ENCODE results near the gene NEK11.
"Not testable (repeated sequence)": the region's sequence is repeated elsewhere in the genome, so short reads cannot be mapped to it uniquely, and the experiment has no call there.

Gene NEK11

DNA sequence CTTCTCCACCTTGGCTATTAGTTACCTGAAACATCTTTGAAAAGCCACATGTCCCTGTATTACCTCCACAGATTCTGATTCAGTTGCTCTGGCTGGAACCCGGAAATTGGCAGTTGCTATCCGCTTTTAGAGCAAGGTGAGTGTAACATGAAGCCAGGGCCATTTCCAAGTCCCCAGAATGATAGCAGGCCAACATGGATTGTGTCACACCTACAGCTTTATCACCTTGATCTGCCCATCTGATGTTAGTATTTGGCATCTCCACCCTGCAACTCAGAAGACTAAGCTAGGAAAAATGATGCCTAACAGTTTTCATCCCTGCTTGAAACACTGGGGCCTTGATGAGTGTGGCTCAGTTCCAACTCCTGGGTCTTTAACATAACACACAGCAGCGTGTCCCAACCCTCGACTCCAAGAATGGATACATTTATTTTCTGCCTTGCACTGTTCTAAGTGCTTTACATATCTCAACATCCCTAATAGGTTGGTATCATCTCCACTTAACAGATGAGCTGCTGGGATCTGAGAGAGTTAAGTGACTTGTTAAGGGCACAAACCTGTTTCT lies 333.6 kb downstream of the NEK11 start:
- DNase-seq (ENCODE audit: low spot score): no peak

DNA sequence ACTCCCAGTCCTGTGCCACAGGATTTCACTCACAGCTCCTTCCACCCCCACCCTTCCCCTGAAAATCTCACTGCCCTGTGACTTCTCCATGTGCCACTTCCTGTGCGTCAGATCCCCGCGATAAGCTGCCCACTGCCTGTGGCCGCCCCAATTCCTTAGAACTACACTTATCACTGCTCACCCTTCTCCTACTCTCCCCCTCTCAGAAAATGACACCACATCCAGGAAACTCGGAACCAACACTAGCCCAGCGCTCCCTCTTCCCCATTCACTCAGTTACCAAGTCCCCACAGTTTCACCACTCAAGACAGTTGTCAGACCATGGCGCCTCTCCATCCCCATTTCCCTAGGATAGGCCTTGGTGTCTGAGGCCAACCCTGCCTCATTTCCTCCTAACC lies 334.4 kb downstream of the NEK11 start:
- DNase-seq (ENCODE audit: low spot score): not testable (repeated sequence)

DNA sequence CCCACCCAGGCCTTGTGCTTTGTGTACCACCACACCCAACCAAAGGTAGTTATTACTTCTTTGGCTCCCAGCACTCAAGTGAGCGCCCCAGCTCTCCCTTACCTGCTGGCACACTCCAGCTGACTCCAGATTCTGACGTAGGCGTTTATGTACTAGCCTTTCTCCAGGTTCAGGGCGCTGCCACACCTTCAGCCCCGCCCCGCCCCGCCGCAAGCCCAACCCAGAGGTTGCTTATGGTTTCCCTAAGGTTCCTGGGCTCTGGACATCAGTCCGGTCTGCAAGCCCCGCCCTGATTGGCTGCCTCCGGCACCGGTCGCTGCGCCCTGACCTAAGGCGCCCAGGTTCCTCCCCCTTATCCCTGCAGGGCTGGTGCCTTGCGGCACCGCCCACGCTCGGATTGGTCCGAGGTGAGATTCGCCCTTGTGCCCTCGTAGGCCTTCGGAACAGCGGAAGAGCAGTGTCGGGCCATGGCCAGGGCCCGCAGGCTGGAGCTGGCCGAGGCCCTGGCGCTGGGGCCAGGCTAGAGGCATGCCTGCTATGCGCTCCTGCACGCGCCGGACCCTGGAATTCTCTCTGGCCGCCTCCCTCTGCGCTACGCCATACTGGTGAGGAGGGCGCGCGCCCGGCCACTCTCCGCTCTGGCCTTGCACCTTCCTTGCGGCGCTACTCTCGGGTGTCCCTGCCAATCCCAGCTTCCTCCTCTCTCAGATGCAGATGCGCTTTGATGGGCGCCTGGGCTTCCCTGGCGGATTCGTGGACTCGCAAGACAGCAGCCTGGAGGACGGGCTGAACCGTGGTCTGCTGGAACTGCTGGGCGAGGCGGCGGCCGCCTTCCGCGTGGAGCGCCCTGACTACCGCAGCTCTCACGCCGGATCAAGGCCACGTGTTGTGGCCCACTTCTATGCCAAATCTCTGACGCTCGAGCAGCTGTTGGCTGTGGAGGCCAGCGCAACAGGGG lies 335.1 kb downstream of the NEK11 start:
- DNase-seq (ENCODE audit: low spot score): no peak

DNA sequence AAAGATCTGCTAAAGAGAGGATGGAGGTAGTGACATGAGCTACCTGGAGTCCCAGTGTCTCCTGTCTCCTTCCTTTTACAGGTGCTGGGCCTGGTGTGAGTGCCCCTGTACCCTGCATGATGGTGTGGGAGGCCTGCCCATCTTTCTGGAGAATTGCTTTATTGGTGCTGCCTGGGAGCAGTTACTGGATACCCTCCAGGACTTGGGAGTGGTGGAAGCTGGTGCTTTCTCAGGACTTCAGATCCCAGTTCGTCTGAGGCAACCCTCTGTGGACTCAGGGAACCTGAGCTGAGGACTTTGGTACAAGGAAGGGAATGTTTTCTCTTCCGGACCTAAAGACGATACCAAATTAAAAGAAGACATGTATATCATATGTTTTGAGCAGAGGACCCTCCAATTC lies 336.6 kb downstream of the NEK11 start:
- DNase-seq (ENCODE audit: low spot score): no peak

DNA sequence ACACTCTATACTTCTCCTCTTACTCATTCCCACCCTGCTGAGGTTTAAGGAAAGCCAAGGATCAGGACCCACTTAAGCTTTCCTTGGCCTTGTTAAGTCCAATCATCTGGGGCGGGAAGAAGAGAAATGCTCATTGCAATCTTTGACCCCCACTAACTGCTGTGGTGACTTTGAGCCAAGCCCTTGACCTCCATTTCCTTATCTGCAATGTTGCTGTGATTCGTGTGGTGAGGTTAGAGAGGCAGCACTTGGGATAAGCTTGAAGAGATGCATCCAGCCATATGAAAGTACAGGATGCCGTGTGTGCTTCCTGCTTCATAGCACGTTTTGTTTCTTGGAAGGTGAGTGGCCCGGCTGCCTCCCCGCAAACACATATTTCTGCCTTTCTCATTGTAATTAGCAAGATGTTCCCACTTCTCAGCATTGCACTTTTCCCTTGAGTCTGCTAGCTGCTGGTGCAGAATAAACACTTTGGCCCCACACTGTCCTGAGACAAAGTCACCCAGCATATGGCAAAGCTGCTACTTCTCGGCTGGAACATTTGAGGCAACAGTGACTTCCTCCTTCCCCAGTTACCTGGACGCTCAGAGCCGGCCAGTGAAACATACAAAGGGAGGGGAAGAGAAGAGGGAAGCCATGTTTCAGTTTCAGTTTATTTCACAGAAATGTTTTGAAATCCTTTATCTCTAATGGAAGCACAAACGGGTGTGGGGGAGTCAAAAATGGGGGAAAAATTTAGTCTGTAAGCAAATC lies 344.4 kb downstream of the NEK11 start:
- DNase-seq (ENCODE audit: low spot score): no peak

DNA sequence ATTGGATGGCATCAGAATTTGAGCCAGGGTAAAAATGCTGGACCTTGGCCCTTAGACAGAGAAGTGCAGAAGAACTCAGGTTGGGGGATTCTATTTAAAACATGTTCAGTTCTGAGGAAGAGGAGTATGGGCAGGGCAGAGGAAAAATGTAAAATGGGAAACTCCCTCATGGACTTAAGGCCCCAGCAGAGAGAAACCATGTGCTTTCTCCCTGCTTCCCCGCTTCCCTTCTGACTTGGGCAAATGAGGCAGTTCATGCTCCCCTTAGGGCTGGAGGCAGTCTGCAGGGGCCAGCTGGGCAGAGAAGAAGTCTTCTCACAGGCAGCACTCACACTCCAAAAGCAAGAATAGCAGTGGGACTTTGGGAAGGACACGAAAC lies 345.0 kb downstream of the NEK11 start:
- no peak for DNase-seq (ENCODE audit: low spot score)

DNA sequence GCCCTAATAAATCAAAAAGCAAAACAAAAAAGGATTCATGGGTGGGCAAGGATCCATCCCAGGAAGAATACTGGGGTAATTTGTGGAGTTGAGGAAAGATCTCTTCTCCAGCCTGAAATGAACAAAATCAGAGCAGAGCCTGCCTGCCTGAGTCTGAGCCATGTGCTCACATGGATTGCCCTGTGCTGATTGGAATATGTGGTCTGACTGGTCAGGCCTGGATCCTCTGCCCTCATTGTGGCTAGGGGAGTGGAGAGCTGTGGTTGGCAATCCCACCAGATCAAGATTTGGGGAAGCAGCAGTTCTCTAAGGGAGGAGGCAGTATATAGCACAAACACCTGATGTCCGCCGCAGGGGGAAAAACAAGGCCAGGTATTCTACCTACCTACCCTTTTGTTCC lies 348.1 kb downstream of the NEK11 start:
- no peak for DNase-seq (ENCODE audit: low spot score)

DNA sequence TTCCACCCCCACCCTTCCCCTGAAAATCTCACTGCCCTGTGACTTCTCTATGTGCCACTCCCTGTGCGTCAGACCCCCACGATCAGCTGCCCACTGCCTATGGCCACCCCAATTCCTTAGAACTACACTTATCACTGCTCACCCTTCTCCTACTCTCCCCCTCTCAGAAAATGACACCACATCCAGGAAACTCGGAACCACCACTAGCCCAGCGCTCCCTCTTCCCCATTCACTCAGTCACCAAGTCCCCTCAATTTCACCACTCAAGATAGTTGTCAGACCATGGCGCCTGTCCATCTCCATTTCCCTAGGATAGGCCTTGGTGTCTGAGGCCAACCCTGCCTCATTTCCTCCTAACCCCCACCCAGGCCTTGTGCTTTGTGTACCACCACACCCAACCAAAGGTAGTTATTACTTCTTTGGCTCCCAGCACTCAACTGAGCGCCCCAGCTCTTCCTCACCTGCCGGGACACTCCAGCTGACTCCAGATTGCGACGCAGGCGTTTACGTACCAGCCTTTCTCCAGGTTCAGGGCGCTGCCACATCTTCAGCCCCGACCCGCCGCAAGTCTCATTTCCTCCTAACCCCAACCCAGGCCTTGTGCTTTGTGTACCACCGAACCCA lies 354.3 kb downstream of the NEK11 start:
- not testable (repeated sequence) for DNase-seq (ENCODE audit: low spot score)

DNA sequence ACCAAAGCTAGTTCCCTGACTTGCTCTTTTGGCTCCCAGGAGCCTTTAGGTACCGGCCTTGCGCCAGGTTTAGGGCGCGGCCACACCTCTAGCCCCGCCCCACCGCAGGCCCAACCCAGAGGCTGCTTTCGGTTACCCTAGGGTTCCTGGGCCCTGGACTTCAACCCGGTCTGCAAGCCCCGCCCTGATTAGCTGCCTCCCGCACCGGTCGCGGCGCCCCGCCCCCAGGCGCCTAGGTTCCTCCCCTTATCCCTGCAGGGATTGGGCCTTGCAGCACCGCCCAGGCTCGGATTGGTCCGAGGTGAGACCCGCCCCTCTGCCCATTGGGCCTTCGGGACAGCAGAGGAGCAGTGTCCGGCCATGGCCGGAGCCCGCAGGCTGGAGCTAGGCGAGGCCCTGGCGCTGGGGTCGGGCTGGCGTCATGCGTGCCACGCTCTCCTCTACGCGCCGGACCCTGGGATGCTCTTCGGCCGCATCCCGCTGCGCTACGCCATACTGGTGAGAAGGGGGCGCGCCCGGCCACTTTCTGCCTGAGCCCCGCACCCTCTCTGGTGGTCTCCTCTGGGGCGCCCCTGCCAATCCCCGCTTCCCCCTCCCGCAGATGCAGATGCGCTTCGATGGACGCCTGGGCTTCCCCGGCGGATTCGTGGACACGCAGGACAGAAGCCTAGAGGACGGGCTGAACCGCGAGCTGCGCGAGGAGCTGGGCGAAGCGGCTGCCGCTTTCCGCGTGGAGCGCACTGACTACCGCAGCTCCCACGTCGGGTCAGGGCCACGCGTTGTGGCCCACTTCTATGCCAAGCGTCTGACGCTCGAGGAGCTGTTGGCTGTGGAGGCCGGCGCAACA lies 355.0 kb downstream of the NEK11 start, which contains the start of gene NUDT16:
Gene NUDT16, plus strand, starts transcription at position 330 of the 847 bp plus-strand sequence. Its CDS starts 31 bp downstream, at position 361.
- peak; percentile 98 for DNase-seq (ENCODE audit: low spot score)

DNA sequence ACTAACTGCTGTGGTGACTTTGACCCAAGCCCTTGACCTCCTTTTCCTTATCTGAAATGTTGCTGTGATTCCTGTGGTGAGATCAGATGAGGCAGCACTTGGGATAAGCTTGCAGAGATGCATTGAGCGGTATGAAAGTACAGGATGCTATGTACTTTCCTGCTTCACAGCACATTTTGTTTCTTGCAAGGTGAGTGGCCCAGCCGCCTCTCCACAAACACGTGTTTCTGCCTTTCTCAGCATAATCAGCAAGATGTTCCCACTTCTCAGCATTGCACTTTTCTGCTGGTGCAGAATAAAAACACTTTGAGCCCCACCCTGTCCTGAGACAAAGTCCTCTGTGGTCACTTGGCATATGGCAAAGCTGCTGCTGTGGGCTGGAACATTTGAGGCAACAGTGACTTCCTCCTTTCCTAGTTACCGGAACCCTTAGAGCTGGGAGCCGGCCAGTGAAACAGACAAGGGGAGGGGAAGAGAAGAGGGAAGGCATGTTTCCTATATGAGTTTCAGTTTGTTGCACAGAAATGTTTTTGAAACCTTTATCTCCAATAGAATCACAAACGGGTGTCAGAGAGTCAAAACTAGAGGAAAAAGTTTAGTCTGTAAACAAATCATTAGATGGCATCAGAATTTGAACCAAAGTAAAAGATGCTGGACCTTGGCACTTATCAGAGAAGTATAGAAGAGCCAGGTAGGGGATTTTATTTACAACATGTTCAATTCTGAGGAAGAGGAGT lies 359.9 kb downstream of the NEK11 start:
- DNase-seq (ENCODE audit: low spot score): no peak

DNA sequence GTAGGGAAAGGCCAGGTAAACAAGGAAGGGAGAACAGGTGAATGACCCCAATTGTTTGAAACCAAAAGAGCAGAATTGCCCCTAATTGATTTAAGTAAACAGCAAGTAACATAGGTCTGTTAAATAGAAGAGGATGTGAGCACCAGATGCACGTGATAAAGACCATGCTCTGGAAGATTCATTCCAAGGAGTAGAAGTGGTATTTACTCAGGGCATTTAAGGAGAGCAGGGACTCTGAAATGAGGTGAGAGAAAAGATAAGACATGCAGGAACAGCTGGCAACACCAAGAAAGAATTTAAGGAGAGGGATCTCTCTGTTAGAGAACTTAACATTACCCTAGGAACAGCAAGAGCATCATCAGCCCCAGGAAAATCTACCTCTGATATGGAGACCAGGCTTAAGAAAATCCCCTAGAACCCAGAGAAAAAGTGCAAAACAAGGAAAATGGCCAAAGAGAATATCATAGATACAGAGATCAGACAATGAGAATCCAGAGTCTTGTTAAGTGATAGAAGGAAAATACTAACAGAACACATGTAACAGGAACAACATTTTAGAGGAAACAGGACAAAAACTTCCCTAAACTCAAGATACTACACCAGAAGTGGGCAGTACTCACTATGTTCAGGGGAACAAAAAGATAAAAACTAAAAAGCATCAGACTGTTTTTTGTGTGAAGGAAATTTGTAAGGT lies 361.3 kb downstream of the NEK11 start:
- DNase-seq (ENCODE audit: low spot score): no peak

DNA sequence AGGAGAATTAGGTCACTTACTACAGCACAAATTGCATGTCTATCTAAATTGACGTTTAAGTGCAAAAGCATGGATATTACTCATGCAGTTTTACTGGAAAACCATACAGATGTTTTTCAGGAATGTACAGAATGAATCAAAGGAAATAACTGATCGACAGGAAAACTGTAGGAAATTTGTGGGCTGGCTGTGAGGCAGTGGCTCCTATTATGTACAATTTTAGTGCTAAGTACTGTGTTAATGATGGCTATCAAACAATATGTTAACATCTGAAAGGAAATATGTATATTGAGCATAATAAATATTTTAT lies 361.8 kb downstream of the NEK11 start:
- DNase-seq (ENCODE audit: low spot score): no peak

DNA sequence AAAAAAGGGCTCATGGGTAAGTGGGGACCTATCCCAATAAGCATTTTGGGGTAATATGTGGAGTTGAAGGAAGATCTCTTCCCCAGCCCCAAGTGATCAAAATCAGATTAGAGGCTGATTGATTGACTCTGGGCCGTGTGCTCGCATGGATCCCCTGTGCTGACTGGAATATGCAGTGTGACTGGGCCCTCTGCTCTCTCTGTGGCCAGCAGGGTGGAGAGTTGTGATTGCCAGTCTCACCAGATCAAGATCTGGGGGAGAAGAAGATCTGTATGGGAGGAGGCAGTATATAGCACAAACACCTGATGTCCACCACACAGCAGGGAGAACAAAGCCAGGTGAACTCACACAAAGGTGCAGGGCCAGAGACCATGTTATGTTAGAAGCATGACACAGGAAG lies 363.7 kb downstream of the NEK11 start:
- DNase-seq (ENCODE audit: low spot score): no peak

DNA sequence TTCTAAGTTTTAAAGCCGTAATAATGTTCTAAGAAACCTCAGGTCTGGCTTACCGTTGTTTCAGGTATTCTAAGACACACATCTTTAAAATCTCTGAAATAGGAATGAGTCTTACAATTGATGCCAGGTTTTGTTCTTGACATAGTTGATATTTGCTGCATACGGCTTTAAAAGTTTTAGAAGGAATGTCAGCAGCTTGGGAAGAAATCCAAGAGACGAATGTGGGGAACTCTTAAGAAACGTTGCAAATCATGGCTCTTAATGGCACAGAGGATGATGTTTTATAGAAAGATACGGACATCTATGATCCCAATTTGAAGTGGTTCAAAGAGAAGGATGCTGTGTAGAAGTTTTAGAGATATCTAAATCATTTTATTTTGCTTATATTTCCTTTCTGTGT lies 366.4 kb downstream of the NEK11 start:
- DNase-seq (ENCODE audit: low spot score): no peak

DNA sequence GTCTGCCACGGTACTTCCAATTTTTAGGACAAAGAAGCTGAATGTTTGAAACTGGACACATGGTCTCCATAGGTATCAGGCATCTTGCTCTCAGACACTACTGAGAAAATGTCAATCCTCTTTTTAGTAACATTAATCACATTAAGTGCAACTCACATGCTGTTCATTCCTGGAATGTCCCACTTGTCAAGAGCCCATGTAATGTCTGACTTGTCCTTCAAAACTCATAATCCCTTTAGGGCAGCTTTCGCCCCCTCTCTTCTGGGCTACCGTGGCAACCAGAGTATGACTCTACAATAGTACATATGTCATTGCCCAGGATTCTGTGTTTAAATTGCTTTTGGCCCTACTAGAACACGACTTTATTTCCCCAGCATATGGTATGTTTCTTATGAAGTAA lies 367.2 kb downstream of the NEK11 start:
- no peak for DNase-seq (ENCODE audit: low spot score)

DNA sequence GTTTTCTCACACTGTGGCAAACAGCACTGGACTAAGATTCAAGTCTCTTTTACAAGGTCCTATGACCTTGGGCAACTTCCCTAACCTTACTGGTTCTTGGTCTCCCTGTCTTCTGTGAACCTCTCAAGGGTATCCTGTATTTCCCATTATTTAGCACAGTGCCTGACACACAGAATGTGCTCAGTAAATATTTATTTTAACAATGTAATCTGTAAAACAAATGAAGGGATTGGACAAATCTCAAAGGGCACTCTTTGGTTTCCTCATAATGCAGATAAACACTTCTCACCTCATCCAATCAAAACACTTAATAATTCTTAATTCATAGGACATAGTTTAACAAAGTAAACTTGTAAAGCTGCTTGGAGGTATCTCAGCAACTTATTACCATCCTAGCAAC lies 367.7 kb downstream of the NEK11 start:
- no peak for DNase-seq (ENCODE audit: low spot score)

DNA sequence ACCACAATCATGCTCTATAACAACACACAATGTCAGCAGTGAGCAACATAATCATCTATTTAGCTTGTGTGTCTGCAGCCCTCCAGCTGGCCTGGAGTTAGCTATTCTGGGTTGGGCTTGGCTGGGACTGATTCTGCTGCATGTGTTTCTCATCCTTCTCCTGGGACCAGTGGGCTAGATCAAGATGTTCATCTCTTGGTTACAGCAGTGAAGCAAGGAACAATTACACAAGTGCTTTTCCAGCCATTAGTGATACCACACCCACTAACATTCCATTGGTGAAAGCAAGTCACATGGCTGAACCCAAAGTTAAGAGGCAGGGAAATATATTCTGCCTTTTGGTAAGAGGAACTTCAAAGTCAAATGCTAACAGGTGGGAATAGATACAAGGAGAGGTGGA lies 369.5 kb downstream of the NEK11 start:
- no peak for DNase-seq (ENCODE audit: low spot score)

DNA sequence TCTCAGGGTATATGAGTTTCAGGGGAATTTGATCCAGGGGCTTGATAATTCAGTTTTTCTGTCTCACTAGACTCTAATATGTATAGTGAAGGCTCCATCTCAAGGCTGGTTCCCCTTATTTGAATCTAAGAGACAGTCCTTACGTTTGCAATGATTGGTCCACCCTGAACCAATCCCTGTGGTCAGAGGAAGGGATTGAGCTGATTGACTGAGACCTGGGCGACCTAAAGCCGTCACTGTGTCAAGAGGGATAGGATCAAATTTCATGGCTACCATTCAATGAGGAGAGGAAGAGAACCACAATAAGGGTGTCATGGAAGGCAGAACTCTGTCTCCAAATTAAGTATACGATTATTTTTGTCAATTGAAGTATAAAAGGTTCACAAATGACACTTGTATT lies 371.2 kb downstream of the NEK11 start:
- no peak for DNase-seq (ENCODE audit: low spot score)

Measured in NAMALWA (cell line).